Dermis blood vessel endothelial cell (primary cell): Measurements from ENCODE around the gene CCNF. TPM values are rescaled to one million over a fixed set of nuclear protein-coding genes. Genes with fewer than 3 reads are reported as not detected.
A peak's percentile ranks its signal among the peaks of the same experiment; 100 is the strongest.
"Not testable (repeated sequence)": the region's sequence is repeated elsewhere in the genome, so short reads cannot be mapped to it uniquely, and the experiment has no call there.

Experiments used
- DNase-seq: peaks from one replicate; pipeline ENCODE4 v3.0.0; 2010
- total RNA-seq: library from RNA; depleted of rRNA; stranded (reverse); fragments of >200 nt; gene quantifications from 2 replicates; pipeline ENCODE4 v1.2.3, GENCODE V29; 2014

The CCNF gene
- total RNA-seq, result 22.3 and 53.1 TPM in 2 replicates

GRCh38 chr16:2429034-2429770, at the start of gene CCNF:
Gene CCNF (plus strand): TSS chr16:2429447. CDS start chr16:2429482, 35 bp downstream.
- DNase-seq, result peak; percentile 96

GRCh38 chr16:2383501-2383900, 45.7 kb upstream of the CCNF start:
- DNase-seq, result no peak

- DNase-seq, result no peak
Observed at GRCh38 chr16:2384426-2384825, 44.8 kb upstream of the CCNF start.

GRCh38 chr16:2385190-2385836, 43.9 kb upstream of the CCNF start:
- no peak for DNase-seq

- not testable (repeated sequence) for DNase-seq
Observed at GRCh38 chr16:2385982-2386381, 43.3 kb upstream of the CCNF start.

- peak; percentile 28 for DNase-seq
Observed at GRCh38 chr16:2386990-2387389, 42.3 kb upstream of the CCNF start.

GRCh38 chr16:2388139-2388874, 40.9 kb upstream of the CCNF start:
- no peak for DNase-seq

- peak; percentile 41 for DNase-seq
Observed at GRCh38 chr16:2388875-2389433, 40.3 kb upstream of the CCNF start.

- no peak for DNase-seq
Observed at GRCh38 chr16:2392025-2392424, 37.2 kb upstream of the CCNF start.

GRCh38 chr16:2398520-2398919, 30.7 kb upstream of the CCNF start:
- DNase-seq, result no peak

GRCh38 chr16:2404099-2404498, 25.1 kb upstream of the CCNF start:
- no peak for DNase-seq

- no peak for DNase-seq
Observed at GRCh38 chr16:2415085-2415484, 14.2 kb upstream of the CCNF start.

- DNase-seq, result no peak
Observed at GRCh38 chr16:2420035-2420434, 9.2 kb upstream of the CCNF start.

- no peak for DNase-seq
Observed at GRCh38 chr16:2422123-2422867, 7.0 kb upstream of the CCNF start.

- no peak for DNase-seq
Observed at GRCh38 chr16:2424061-2425007, 4.9 kb upstream of the CCNF start.

- no peak for DNase-seq
Observed at GRCh38 chr16:2425008-2425518, 4.2 kb upstream of the CCNF start.

GRCh38 chr16:2425825-2426430, 3.3 kb upstream of the CCNF start:
- no peak for DNase-seq

- no peak for DNase-seq
Observed at GRCh38 chr16:2426941-2427361, 2.3 kb upstream of the CCNF start.

GRCh38 chr16:2427526-2427925, 1.7 kb upstream of the CCNF start:
- no peak for DNase-seq

- DNase-seq, result peak; percentile 55
Observed at GRCh38 chr16:2428051-2428783, 1.0 kb upstream of the CCNF start.
